GM12892 (cell line): Measurements from ENCODE around the gene BGLAP.

Experiments
- POLR2A ChIP-seq: IDR thresholded peaks from 2 replicates; pipeline ENCODE4 v1.6.1; 2011; ENCODE audit warnings: low read depth, low read length, control low read depth
- POLR2AphosphoS5 ChIP-seq: IDR thresholded peaks from 2 replicates; pipeline ENCODE4 v1.6.1; 2011; ENCODE audit warnings: low read depth, low read length, control low read depth
- TAF1 ChIP-seq: IDR thresholded peaks from 2 replicates; pipeline ENCODE4 v1.6.1; 2011; ENCODE audit warnings: low read depth, mild to moderate bottlenecking, control low read depth, low read length, borderline replicate concordance

GRCh38 chr1:156221986-156222692, 19.8 kb upstream of the BGLAP start:
- TF ChIP-seq POLR2AphosphoS5 = no peak
- no peak for TF ChIP-seq POLR2A
- TF ChIP-seq TAF1 = no peak
